Endodermal cell (in vitro differentiated cells): Measurements from ENCODE around the gene PLD6. TPM values are rescaled to one million over a fixed set of nuclear protein-coding genes. Genes with fewer than 3 reads are reported as not detected.

Experiments used
- DNase-seq: peaks from one replicate; pipeline ENCODE4 v3.0.0-alpha.2; 2017
- H3K27ac ChIP-seq: 2 replicates; pipeline ENCODE4 v1.5.1; 2013; ENCODE audit warnings: mild to moderate bottlenecking, low read depth, low read length, moderate library complexity
- H3K27me3 ChIP-seq: 2 replicates; pipeline ENCODE4 v1.6.1; 2013; ENCODE audit warnings: mild to moderate bottlenecking, low read length, moderate library complexity; ENCODE audit not compliant: insufficient read depth, control insufficient read depth, poor library complexity, severe bottlenecking
- H3K36me3 ChIP-seq: 2 replicates; pipeline ENCODE4 v1.7.0; 2013; ENCODE audit warnings: mild to moderate bottlenecking, low read length, moderate library complexity; ENCODE audit not compliant: control insufficient read depth, insufficient read depth
- H3K4me1 ChIP-seq: one replicate; pipeline ENCODE4 v1.7.0; 2013; ENCODE audit warnings: low read length; ENCODE audit not compliant: control insufficient read depth, insufficient read depth
- H3K4me3 ChIP-seq: 2 replicates; pipeline ENCODE4 v1.5.1; 2013; ENCODE audit warnings: mild to moderate bottlenecking, low read length, moderate library complexity
- H3K9ac ChIP-seq: 2 replicates; pipeline ENCODE4 v1.6.1; 2013; ENCODE audit warnings: mild to moderate bottlenecking, low read length, moderate library complexity; ENCODE audit not compliant: poor library complexity, severe bottlenecking; ENCODE audit errors: extremely low read depth
- H3K9me3 ChIP-seq: 2 replicates; pipeline ENCODE4 v1.6.1; 2013; ENCODE audit warnings: mild to moderate bottlenecking, low read length, moderate library complexity; ENCODE audit not compliant: control insufficient read depth
- H3K27ac Mint-ChIP-seq: 2 replicates; pipeline ENCODE4 v1.8.0; 2020; ENCODE audit warnings: mixed read lengths
- H3K27me3 Mint-ChIP-seq: 2 replicates; pipeline ENCODE4 v1.8.0; 2021; ENCODE audit warnings: mild to moderate bottlenecking, mixed read lengths; ENCODE audit not compliant: insufficient read depth
- H3K36me3 Mint-ChIP-seq: 2 replicates; pipeline ENCODE4 v1.8.0; 2020; ENCODE audit warnings: low read depth, mixed read lengths
- H3K4me1 Mint-ChIP-seq: 2 replicates; pipeline ENCODE4 v1.8.0; 2020; ENCODE audit warnings: mixed read lengths
- H3K4me3 Mint-ChIP-seq: 2 replicates; pipeline ENCODE4 v1.8.0; 2020; ENCODE audit warnings: mild to moderate bottlenecking, moderate library complexity, mixed read lengths
- H3K9me3 Mint-ChIP-seq: 2 replicates; pipeline ENCODE4 v1.8.0; 2020; ENCODE audit warnings: mild to moderate bottlenecking, mixed read lengths
- CTCF ChIP-seq: fragments of 200-600 bp; sonication (generic); conservative IDR thresholded peaks from 2 replicates; pipeline ENCODE4 v1.5.0; 2021; ENCODE audit warnings: antibody characterized with exemption, mild to moderate bottlenecking
- WGBS, 2 experiments: methylation state at CpG; one replicate each; pipeline versions ENCODE4 v1.1.5 to v1.1.7; 2013; ENCODE audit warnings: missing lambda C conversion rate in 2 of 2, mixed read lengths in 1 of 2; ENCODE audit not compliant: insufficient coverage in 1 of 2, insufficient read length in 1 of 2; 5-methylcytosine and 5-hydroxymethylcytosine counted together
- total RNA-seq, 2 donors: library from RNA; stranded (reverse); fragmentation: NEBNext Ultra II Directional in 1 of 2; extraction: Animal tissue kit (Norgen Biotek cat#: 25700) in 1 of 2; gene quantifications; 2 replicates in 1 of 2; 3 replicates in 1 of 2; pipeline ENCODE4 v1.2.1, GENCODE V29; 2021

The PLD6 gene
- total RNA-seq, 2 donors from 2014 or later = 0.42 to 1.5 TPM

- Mint-ChIP-seq H3K27me3 (no peaks in the 10 kb centered on the region), H3K9me3 (no peaks in the 10 kb centered on the region), H3K36me3 (peaks cover 72% of the 10 kb centered on the region), H3K4me3 (no peak overlapping the region), H3K4me1 (no peaks in the 10 kb centered on the region), H3K27ac (no peak overlapping the region)
- Histone ChIP-seq H3K4me1 (no peaks in the 10 kb centered on the region), H3K36me3 (peaks cover 43% of the 10 kb centered on the region), H3K27ac (no peak overlapping the region), H3K4me3 (no peak overlapping the region), H3K9ac (no peak overlapping the region), H3K27me3 (no peaks in the 10 kb centered on the region), H3K9me3 (no peaks in the 10 kb centered on the region)
- no peak for TF ChIP-seq CTCF
- WGBS, 2 experiments = 96% methylated on average over 4 of the region's 4 CpGs; no CpG with 5 or more reads in 1 of the 2 experiments
- no peak for DNase-seq
These were observed 53.7 kb downstream of the PLD6 start for GRCh38 chr17:17152385-17152784.

GRCh38 chr17:17151962-17152361, 54.2 kb downstream of the PLD6 start:
- Mint-ChIP-seq H3K27ac (no peak overlapping the region), H3K4me3 (no peak overlapping the region), H3K9me3 (no peaks in the 10 kb centered on the region), H3K4me1 (no peaks in the 10 kb centered on the region), H3K36me3 (peaks cover 74% of the 10 kb centered on the region), H3K27me3 (no peaks in the 10 kb centered on the region)
- TF ChIP-seq CTCF = no peak
- Histone ChIP-seq H3K4me3 (no peak overlapping the region), H3K9me3 (no peaks in the 10 kb centered on the region), H3K36me3 (peaks cover 47% of the 10 kb centered on the region), H3K9ac (no peak overlapping the region), H3K27ac (no peak overlapping the region), H3K4me1 (no peaks in the 10 kb centered on the region), H3K27me3 (no peaks in the 10 kb centered on the region)
- 88 to 90% methylated on average over 6 to 8 of the region's 8 CpGs for WGBS, 2 experiments
- DNase-seq = no peak

GRCh38 chr17:17151541-17151940, 54.6 kb downstream of the PLD6 start:
- Histone ChIP-seq H3K27ac (no peak overlapping the region), H3K4me3 (no peak overlapping the region), H3K9ac (no peak overlapping the region), H3K9me3 (no peaks in the 10 kb centered on the region), H3K4me1 (no peaks in the 10 kb centered on the region), H3K27me3 (no peaks in the 10 kb centered on the region), H3K36me3 (peaks cover 51% of the 10 kb centered on the region)
- H3K27ac Mint-ChIP-seq = no peak overlapping the region
- no peak for TF ChIP-seq CTCF
- 92% methylated on average over 3 of the region's 3 CpGs; no CpG with 5 or more reads in 1 of the 2 experiments for WGBS, 2 experiments
- H3K36me3 Mint-ChIP-seq = peaks cover 74% of the 10 kb centered on the region
- H3K4me1 Mint-ChIP-seq = no peaks in the 10 kb centered on the region
- no peak for DNase-seq
- no peak overlapping the region for H3K4me3 Mint-ChIP-seq
- no peaks in the 10 kb centered on the region for H3K9me3 Mint-ChIP-seq
- H3K27me3 Mint-ChIP-seq = no peaks in the 10 kb centered on the region
